Esophagus muscularis mucosa (tissue), 4 donors: ENCODE data around the gene XPNPEP1. TPM values are rescaled to one million over a fixed set of nuclear protein-coding genes. Genes with fewer than 3 reads are reported as not detected.

ENCODE experiments used
- DNase-seq: peaks from one replicate; pipeline ENCODE4 v3.0.0-alpha.2; 2017; ENCODE audit errors: extremely low spot score
- H3K27ac ChIP-seq, 4 donors: fragments of 200-600 bp; sonication (generic); replicated peaks in 1 of 4; 1 replicate in 3 of 4; 2 replicates in 1 of 4; pipeline ENCODE4 v1.5.1; 2016 to 2019; ENCODE audit warnings: mild to moderate bottlenecking in 1 of 4
- H3K27me3 ChIP-seq, 4 donors: fragments of 200-600 bp; sonication (generic); one replicate each; pipeline versions ENCODE4 v1.5.1 to v1.6.0; 2016 to 2019
- H3K36me3 ChIP-seq, 4 donors: fragments of 200-600 bp; sonication (generic); one replicate each; pipeline ENCODE4 v1.5.1; 2016 to 2019
- H3K4me1 ChIP-seq, 4 donors: fragments of 200-600 bp; sonication (generic); one replicate each; pipeline ENCODE4 v1.5.1; 2016 to 2019
- H3K4me3 ChIP-seq, 4 donors: fragments of 200-600 bp; sonication (generic); 1 replicate in 2 of 4; 2 replicates in 2 of 4; pipeline ENCODE4 v1.5.1; 2016 to 2019; ENCODE audit warnings: mild to moderate bottlenecking in 4 of 4, moderate library complexity in 1 of 4
- H3K9me3 ChIP-seq, 4 donors: fragments of 200-600 bp; sonication (generic); 1 replicate in 3 of 4; 2 replicates in 1 of 4; pipeline ENCODE4 v1.5.1; 2016 to 2019
- EP300 ChIP-seq: sonication (generic); formaldehyde crosslinking; IDR thresholded peaks from one replicate; pipeline ENCODE4 v1.6.1; 2017; ENCODE audit warnings: antibody characterized with exemption
- POLR2A ChIP-seq: fragments of 450-650 bp; IDR thresholded peaks from one replicate; pipeline ENCODE4 v1.6.1; 2017; ENCODE audit warnings: antibody characterized with exemption, moderate library complexity, mild to moderate bottlenecking, low read depth
- POLR2AphosphoS5 ChIP-seq, 2 donors: sonication (generic); formaldehyde crosslinking; IDR thresholded peaks; one replicate each; pipeline ENCODE4 v1.6.1; 2017; ENCODE audit warnings: antibody characterized with exemption in 2 of 2
- WGBS: methylation state at CpG from one replicate; pipeline ENCODE4 v1.1.5; 2018; 5-methylcytosine and 5-hydroxymethylcytosine counted together
- intact Hi-C: fragments of 100-400 bp; cut with DNase I; formaldehyde crosslinking; loops from one replicate; pipeline ENCODE4 v1.15.1; 2023
- total RNA-seq, 4 donors: library from RNA; depleted of rRNA; stranded (reverse); fragments of >200 nt; gene quantifications; one replicate each; pipeline versions ENCODE4 v1.1.0 to v1.2.1, GENCODE V29; 2016
- TF ChIP-seq, protein P1 (sequence below), 3 experiments: fragments of 200-600 bp in 2 of 3; fragments of 450-650 bp in 1 of 3; sonication (generic) in 2 of 3; IDR thresholded peaks; one replicate each; pipeline ENCODE4 v1.5.1; 2017 to 2019; ENCODE audit warnings: antibody characterized with exemption in 3 of 3, mild to moderate bottlenecking in 2 of 3, moderate library complexity in 1 of 3

The XPNPEP1 gene
- total RNA-seq, 4 donors from 2014 or later = 43.2 to 61.9 (median 48.8) TPM

DNA sequence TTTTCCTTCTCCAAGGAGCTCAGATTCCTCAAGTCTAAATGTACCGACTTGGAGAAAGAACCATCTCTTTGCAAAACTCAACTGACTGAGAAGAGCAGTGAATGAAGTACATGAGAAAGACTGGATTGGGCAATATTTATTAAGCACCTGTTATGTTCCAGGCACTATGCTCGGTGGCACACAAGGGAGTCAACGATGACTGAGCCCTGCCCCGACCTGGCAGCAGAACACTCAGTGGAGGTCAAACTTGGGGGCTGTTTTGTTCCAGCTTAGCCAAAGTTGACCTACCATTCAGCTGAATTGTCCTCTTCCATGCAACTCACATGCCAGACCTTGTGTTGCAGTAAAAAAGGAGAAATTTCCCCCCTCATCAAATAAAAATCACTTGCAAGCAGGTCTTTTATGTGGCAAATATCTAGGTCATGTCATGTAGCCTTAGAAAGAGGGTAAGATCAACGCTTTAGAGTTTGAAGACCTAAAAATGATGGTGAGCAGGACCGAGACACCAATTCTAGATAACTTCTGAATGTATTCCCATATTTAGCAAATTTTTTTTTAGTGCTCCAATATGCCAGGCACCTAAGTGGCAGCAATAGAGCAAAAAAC lies 14.3 kb upstream of the XPNPEP1 start:
- no peaks in the 10 kb centered on the region for H3K9me3 ChIP-seq
- no peak overlapping the region for H3K27ac ChIP-seq
- no peak overlapping the region for H3K4me3 ChIP-seq
- intact Hi-C loops = no loop called here
- H3K27me3 ChIP-seq = no peaks in the 10 kb centered on the region
- no peak for TF ChIP-seq POLR2AphosphoS5 (IDR thresholded peaks at IDR 0.05)
- no peak for TF ChIP-seq EP300
- TF ChIP-seq POLR2A = no peak
- TF ChIP-seq, protein P1, sequence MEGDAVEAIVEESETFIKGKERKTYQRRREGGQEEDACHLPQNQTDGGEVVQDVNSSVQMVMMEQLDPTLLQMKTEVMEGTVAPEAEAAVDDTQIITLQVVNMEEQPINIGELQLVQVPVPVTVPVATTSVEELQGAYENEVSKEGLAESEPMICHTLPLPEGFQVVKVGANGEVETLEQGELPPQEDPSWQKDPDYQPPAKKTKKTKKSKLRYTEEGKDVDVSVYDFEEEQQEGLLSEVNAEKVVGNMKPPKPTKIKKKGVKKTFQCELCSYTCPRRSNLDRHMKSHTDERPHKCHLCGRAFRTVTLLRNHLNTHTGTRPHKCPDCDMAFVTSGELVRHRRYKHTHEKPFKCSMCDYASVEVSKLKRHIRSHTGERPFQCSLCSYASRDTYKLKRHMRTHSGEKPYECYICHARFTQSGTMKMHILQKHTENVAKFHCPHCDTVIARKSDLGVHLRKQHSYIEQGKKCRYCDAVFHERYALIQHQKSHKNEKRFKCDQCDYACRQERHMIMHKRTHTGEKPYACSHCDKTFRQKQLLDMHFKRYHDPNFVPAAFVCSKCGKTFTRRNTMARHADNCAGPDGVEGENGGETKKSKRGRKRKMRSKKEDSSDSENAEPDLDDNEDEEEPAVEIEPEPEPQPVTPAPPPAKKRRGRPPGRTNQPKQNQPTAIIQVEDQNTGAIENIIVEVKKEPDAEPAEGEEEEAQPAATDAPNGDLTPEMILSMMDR (IDR thresholded peaks at IDR 0.05) = no peak
- no peak for DNase-seq
- WGBS = 91% methylated on average over 6 of the region's 6 CpGs
- no peaks in the 10 kb centered on the region for H3K36me3 ChIP-seq
- H3K4me1 ChIP-seq = peaks cover 17 to 24% (median 21%) of the 10 kb centered on the region in 4 donors

DNA sequence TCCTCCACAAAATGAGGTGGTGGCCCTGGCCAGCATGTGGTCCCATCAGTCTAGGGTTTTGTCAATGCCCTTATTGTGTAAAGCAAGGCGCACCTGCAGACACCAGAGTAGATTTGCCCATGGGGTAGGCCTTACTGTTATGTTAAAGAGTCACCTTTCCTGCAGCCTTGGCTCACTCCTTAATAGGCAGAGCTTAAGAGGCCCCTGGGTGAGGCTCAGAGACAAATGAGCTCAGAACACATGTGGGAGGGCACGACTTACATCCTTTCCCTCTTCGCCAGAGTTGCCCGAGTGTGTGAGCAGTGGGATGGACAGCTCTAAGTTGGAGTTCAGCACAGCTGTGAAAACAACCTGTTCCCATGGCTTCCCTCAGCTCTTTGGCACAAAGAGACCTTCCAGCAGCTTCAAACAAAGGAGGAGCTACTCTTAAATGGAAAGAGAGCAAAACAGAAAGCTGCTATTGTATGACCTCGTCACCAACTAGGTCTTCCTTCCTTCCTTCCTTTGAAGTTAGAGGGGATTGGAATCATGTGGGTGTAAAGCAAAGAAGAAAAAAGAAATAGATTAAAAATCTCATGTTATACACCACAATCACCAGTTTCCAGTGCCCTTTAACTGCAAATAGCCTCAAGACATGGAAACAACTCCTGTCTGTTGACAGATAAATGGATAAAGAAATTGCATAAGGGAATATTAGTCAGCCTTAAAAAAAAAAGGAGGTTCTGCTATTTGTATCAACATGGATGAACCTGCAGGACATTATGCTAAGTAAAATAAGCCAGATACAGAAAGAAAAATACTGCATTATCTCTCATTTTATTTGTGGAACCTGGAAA lies 11.9 kb upstream of the XPNPEP1 start:
- 19% methylated on average over 4 of the region's 5 CpGs for WGBS
- Histone ChIP-seq H3K27ac (peak overlapping the region; percentile 9 to 51 (median 34)), H3K36me3 (no peaks in the 10 kb centered on the region), H3K27me3 (no peaks in the 10 kb centered on the region), H3K4me1 (peaks cover 17 to 24% (median 21%) of the 10 kb centered on the region in 4 donors), H3K9me3 (no peaks in the 10 kb centered on the region), H3K4me3 (no peak overlapping the region)
- TF ChIP-seq POLR2A (no peak), POLR2AphosphoS5 (IDR thresholded peaks at IDR 0.05) (peak in 1 of 2 donors; percentile 54), EP300 (no peak)
- TF ChIP-seq, protein P1 (IDR thresholded peaks at IDR 0.05) = no peak
- DNase-seq = no peak
- intact Hi-C loops = no loop called here

DNA sequence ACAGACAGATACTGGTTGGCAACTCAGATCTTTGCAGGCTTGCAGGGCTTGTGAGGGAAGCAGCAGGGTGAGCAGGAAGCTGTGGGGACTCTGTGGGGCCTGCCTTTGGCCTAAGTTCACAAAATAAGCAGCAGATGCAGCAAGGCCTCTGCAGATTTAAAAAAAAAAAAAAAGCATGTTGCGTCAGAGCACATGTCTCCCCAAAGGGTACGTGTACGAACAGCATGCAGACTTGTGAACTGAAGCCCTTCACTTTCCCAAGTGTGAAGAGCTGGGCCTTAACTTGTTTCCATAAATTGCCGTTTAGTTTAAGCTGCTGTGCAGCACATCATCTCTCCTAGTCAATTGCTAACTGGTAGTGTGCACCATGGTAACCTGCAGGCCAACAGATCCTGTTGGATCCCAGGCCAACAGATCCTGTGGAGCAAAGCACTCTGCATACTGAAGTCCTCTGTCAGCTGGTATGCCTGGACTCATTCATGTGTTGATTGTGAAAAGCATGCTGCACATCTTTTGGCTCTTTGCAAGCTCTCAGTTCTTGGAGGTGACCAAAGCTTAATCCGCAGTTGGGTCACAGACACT lies 10.8 kb upstream of the XPNPEP1 start:
- intact Hi-C loops = no loop called here
- 83% methylated on average over 5 of the region's 5 CpGs for WGBS
- Histone ChIP-seq H3K9me3 (no peaks in the 10 kb centered on the region), H3K36me3 (no peaks in the 10 kb centered on the region), H3K4me3 (no peak overlapping the region), H3K27ac (peak overlapping the region in 1 of 4 donors; percentile 44), H3K27me3 (no peaks in the 10 kb centered on the region), H3K4me1 (peaks cover 17 to 24% (median 21%) of the 10 kb centered on the region in 4 donors)
- TF ChIP-seq EP300 (no peak), POLR2A (no peak)
- no peak for DNase-seq

DNA sequence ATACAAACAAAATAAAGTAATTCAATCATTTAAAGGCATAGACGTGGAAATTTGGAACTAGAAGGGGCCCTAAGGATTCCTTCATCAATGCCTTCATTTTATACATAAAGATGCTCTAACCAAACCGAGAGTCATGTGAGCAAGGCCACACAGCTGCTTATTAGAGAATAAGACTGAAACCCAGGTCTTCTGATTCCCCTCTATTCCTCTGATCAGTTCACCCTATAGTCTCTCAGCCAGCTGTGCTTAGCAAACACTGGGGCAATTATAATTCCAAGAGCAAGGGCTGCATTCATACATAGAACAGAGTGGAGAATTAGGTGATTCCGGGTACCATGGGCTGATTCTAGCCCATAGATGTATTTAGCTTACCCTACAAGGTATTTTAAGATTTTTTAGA lies 9.7 kb upstream of the XPNPEP1 start:
- WGBS = 96% methylated on average over 3 of the region's 3 CpGs
- intact Hi-C loops = no loop called here
- Histone ChIP-seq H3K4me1 (peaks cover 17 to 24% (median 21%) of the 10 kb centered on the region in 4 donors), H3K27me3 (no peaks in the 10 kb centered on the region), H3K27ac (no peak overlapping the region), H3K4me3 (no peak overlapping the region), H3K36me3 (no peaks in the 10 kb centered on the region), H3K9me3 (no peaks in the 10 kb centered on the region)
- no peak for DNase-seq
- no peak for TF ChIP-seq POLR2A
- TF ChIP-seq EP300 = no peak
- TF ChIP-seq POLR2AphosphoS5 (IDR thresholded peaks at IDR 0.05) = no peak
- TF ChIP-seq, protein P1 (IDR thresholded peaks at IDR 0.05) = no peak

DNA sequence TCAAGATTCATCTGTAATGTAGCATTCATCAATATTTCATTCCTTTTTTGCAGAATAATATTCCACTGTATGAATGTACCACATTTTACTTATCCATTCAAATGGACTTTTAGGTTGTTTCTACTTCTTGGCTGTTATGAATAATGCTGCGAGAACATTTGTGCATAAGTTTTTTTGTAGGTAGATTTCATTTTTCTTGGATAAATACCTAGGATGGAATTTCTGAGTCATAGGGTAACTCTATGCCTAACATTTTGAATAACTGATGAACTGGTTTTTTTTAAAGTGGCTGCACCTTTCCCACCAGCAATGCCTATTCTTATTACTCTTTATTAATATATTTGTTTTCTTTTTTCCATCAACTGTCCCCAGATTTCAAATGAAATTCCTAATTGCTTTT lies 9.1 kb upstream of the XPNPEP1 start:
- no peak overlapping the region for H3K27ac ChIP-seq
- no peak for DNase-seq
- no peak overlapping the region for H3K4me3 ChIP-seq
- H3K4me1 ChIP-seq = peaks cover 17 to 24% (median 21%) of the 10 kb centered on the region in 4 donors
- no peaks in the 10 kb centered on the region for H3K27me3 ChIP-seq
- H3K9me3 ChIP-seq = no peaks in the 10 kb centered on the region
- WGBS = 83% methylated on average over 1 of the region's 1 CpG
- intact Hi-C loops = no loop called here
- no peak for TF ChIP-seq POLR2AphosphoS5 (IDR thresholded peaks at IDR 0.05)
- TF ChIP-seq, protein P1 (IDR thresholded peaks at IDR 0.05) = no peak
- no peak for TF ChIP-seq POLR2A
- TF ChIP-seq EP300 = no peak
- H3K36me3 ChIP-seq = no peaks in the 10 kb centered on the region
